SK-N-SH (cell line): ENCODE data around the gene TLCD5. TPM values are rescaled to one million over a fixed set of nuclear protein-coding genes. Genes with fewer than 3 reads are reported as not detected.

Experiments used
- ELF1 ChIP-seq: IDR thresholded peaks from 2 replicates; pipeline ENCODE4 v1.4.0; 2012
- EP300 ChIP-seq, 2 experiments: IDR thresholded peaks; 2 replicates each; pipeline versions ENCODE4 v1.4.0 to v1.6.1; 2012; ENCODE audit warnings: borderline replicate concordance in 1 of 2, low read depth in 1 of 2, low read length in 1 of 2
- EZH2phosphoT487 ChIP-seq: fragments of 200-600 bp; sonication (generic); IDR thresholded peaks from 2 replicates; pipeline ENCODE4 v1.6.1; 2017; ENCODE audit warnings: low read depth, mixed run types, mild to moderate bottlenecking, antibody characterized with exemption, moderate library complexity, borderline replicate concordance
- FOXJ3 ChIP-seq: sonication (generic); formaldehyde crosslinking; IDR thresholded peaks from 2 replicates; pipeline ENCODE4 v1.5.1; 2020; ENCODE audit warnings: mild to moderate bottlenecking, missing genetic modification reagents
- JUND ChIP-seq: IDR thresholded peaks from 2 replicates; pipeline ENCODE4 v1.4.0; 2012
- MEF2A ChIP-seq: IDR thresholded peaks from 2 replicates; pipeline ENCODE4 v1.4.0; 2012; ENCODE audit warnings: low read depth, borderline replicate concordance
- NFIC ChIP-seq: IDR thresholded peaks from 2 replicates; pipeline ENCODE4 v1.4.0; 2012; ENCODE audit warnings: borderline replicate concordance
- POLR2AphosphoS5 ChIP-seq: IDR thresholded peaks from 2 replicates; pipeline ENCODE4 v1.6.1; 2012; ENCODE audit warnings: low read depth, low read length
- SMC3 ChIP-seq: IDR thresholded peaks from 2 replicates; pipeline ENCODE4 v1.6.1; 2012; ENCODE audit warnings: low read depth, low read length, improper control_type of control experiment
- TAF1 ChIP-seq: IDR thresholded peaks from 2 replicates; pipeline ENCODE4 v1.6.1; 2012; ENCODE audit warnings: low read depth, mild to moderate bottlenecking, low read length, moderate library complexity, borderline replicate concordance
- TEAD4 ChIP-seq: IDR thresholded peaks from 2 replicates; pipeline ENCODE4 v1.4.0; 2012; ENCODE audit warnings: mild to moderate bottlenecking, borderline replicate concordance; ENCODE audit not compliant: insufficient read depth
- YY1 ChIP-seq: IDR thresholded peaks from 2 replicates; pipeline ENCODE4 v1.4.0; 2012; ENCODE audit warnings: low read depth, mild to moderate bottlenecking
- polyA plus RNA-seq, 3 experiments: library from polyadenylated mRNA; depleted of rRNA; stranded (reverse); fragments of >200 nt; gene quantifications; 2 replicates each; pipeline ENCODE4 v1.2.3, GENCODE V29; 2012
- TF ChIP-seq, protein P1 (sequence below): IDR thresholded peaks from 2 replicates; pipeline ENCODE4 v1.4.0; 2012; ENCODE audit warnings: low read depth, borderline replicate concordance
- TF ChIP-seq, protein P2 (sequence below): fragments of 150-350 bp; IDR thresholded peaks from 2 replicates; pipeline ENCODE4 v1.6.1; 2017; ENCODE audit warnings: antibody characterized with exemption, low read length, low read depth, borderline replicate concordance
- TF ChIP-seq, protein P3 (sequence below): IDR thresholded peaks from 2 replicates; pipeline ENCODE4 v1.6.1; 2012; ENCODE audit warnings: mild to moderate bottlenecking, low read depth, low read length, moderate library complexity

The TLCD5 gene
- polyA plus RNA-seq, 1 of the 3 experiments (the other 2 are of a cell fraction): 12.7 TPM

DNA sequence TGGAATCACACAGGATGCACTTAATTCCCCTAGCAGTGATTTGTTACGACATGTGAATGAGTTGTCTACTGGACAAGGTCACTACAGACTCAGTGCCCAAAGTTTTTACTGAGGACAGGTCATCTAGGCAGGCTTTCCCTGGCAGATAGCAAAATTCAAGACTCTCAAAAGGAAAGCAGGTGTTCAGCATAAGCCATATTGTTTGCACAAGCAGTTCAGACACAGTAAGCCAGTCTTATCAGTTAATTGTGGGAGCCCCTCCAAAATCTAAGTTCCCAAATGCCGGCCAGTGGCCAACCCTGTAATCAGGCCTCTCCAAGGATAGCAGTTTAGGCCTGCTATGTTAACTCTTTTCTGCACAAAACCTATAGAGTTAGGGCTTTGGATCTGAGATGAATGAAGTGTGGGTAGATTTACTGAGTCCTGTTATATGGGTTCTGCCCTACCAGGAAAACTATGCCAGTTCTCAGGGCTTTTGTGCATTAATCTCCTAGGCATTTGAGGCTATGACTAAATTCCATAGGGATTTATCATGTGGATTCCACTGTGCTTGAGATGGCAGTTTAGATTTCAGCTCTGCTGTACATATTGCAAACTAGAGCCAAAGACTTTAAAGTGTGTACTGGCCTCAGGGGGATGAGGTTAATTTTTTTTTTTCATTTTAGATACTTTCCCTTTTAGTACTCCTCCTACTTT, 6.3 kb downstream of the TLCD5 start (continued):
- no peak for TF ChIP-seq EZH2phosphoT487
- TF ChIP-seq EP300 (IDR thresholded peaks at IDR 0.05; ENCODE audit: borderline replicate concordance in 1 of 2, low read depth in 1 of 2, low read length in 1 of 2): peak in 1 of 2 experiments; percentile 86; a peak in 2 of 4 replicates
- no peak for TF ChIP-seq YY1
- TF ChIP-seq MEF2A: peak; percentile 51; the same call in 1 of the 2 replicates
- TF ChIP-seq TEAD4: peak; percentile 95
- TF ChIP-seq NFIC: peak; percentile 83
- no peak; the same call in 1 of the 2 replicates for TF ChIP-seq TAF1
- TF ChIP-seq JUND: peak; percentile 94
- TF ChIP-seq SMC3: no peak
- no peak for TF ChIP-seq FOXJ3
- TF ChIP-seq ELF1: no peak
- TF ChIP-seq, protein P1, sequence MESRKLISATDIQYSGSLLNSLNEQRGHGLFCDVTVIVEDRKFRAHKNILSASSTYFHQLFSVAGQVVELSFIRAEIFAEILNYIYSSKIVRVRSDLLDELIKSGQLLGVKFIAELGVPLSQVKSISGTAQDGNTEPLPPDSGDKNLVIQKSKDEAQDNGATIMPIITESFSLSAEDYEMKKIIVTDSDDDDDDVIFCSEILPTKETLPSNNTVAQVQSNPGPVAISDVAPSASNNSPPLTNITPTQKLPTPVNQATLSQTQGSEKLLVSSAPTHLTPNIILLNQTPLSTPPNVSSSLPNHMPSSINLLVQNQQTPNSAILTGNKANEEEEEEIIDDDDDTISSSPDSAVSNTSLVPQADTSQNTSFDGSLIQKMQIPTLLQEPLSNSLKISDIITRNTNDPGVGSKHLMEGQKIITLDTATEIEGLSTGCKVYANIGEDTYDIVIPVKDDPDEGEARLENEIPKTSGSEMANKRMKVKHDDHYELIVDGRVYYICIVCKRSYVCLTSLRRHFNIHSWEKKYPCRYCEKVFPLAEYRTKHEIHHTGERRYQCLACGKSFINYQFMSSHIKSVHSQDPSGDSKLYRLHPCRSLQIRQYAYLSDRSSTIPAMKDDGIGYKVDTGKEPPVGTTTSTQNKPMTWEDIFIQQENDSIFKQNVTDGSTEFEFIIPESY: 0 out of 2 replicates have a peak, but pooled peaks have one; percentile 28
- TF ChIP-seq, protein P2, sequence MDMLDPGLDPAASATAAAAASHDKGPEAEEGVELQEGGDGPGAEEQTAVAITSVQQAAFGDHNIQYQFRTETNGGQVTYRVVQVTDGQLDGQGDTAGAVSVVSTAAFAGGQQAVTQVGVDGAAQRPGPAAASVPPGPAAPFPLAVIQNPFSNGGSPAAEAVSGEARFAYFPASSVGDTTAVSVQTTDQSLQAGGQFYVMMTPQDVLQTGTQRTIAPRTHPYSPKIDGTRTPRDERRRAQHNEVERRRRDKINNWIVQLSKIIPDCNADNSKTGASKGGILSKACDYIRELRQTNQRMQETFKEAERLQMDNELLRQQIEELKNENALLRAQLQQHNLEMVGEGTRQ: no peak
- TF ChIP-seq, protein P3, sequence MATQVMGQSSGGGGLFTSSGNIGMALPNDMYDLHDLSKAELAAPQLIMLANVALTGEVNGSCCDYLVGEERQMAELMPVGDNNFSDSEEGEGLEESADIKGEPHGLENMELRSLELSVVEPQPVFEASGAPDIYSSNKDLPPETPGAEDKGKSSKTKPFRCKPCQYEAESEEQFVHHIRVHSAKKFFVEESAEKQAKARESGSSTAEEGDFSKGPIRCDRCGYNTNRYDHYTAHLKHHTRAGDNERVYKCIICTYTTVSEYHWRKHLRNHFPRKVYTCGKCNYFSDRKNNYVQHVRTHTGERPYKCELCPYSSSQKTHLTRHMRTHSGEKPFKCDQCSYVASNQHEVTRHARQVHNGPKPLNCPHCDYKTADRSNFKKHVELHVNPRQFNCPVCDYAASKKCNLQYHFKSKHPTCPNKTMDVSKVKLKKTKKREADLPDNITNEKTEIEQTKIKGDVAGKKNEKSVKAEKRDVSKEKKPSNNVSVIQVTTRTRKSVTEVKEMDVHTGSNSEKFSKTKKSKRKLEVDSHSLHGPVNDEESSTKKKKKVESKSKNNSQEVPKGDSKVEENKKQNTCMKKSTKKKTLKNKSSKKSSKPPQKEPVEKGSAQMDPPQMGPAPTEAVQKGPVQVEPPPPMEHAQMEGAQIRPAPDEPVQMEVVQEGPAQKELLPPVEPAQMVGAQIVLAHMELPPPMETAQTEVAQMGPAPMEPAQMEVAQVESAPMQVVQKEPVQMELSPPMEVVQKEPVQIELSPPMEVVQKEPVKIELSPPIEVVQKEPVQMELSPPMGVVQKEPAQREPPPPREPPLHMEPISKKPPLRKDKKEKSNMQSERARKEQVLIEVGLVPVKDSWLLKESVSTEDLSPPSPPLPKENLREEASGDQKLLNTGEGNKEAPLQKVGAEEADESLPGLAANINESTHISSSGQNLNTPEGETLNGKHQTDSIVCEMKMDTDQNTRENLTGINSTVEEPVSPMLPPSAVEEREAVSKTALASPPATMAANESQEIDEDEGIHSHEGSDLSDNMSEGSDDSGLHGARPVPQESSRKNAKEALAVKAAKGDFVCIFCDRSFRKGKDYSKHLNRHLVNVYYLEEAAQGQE: no peak
- no peak; the same call in 1 of the 2 replicates for TF ChIP-seq POLR2AphosphoS5
